PC-3 (cell line): ENCODE measurements around the gene SMAD5. TPM values are rescaled to one million over a fixed set of nuclear protein-coding genes. Genes with fewer than 3 reads are reported as not detected.

Source experiments
- ATAC-seq: fragments of 200-7000 bp; cut with Tn5 transposase; 2 replicates; pipeline ENCODE4 v1.9.1; 2020; ENCODE audit warnings: mild to moderate bottlenecking, moderate library complexity
- BruUV-seq: library from RNA; stranded (reverse); fragments of 400-500 nt; replicated peaks from 2 replicates; lab custom pipeline; 2021; lab: Mats Ljungman, UMichigan
- CTCF ChIA-PET: fragments of 300-600 bp; sonication (Branson Sonifier 250); formaldehyde crosslinking; loops from one replicate; lab custom pipeline; 2022; ENCODE audit warnings: antibody characterized with exemption; lab: Charles Lee
- POLR2A ChIA-PET: fragments of 300-600 bp; sonication (Branson Sonifier 250); formaldehyde crosslinking; loops from one replicate; lab custom pipeline; 2022; ENCODE audit warnings: antibody characterized with exemption; ENCODE audit not compliant: unreplicated experiment; lab: Charles Lee
- DNase-seq: peaks from one replicate; pipeline ENCODE4 v3.0.0-alpha.2; 2015
- H2AFZ ChIP-seq: fragments of 300-600 bp; sonication (generic); 2 replicates; pipeline ENCODE4 v1.6.0; 2016; ENCODE audit warnings: antibody characterized with exemption, low read length
- H3F3A ChIP-seq: fragments of 300-600 bp; sonication (generic); one replicate; pipeline ENCODE4 v1.6.0; 2017; ENCODE audit warnings: antibody characterized with exemption, low read length, control low read depth, mild to moderate bottlenecking; ENCODE audit not compliant: unreplicated experiment
- H3K27ac ChIP-seq: fragments of 300-600 bp; sonication (generic); 2 replicates; pipeline ENCODE4 v1.5.1; 2016; ENCODE audit warnings: mild to moderate bottlenecking, low read length
- H3K27me3 ChIP-seq: fragments of 300-600 bp; sonication (generic); 2 replicates; pipeline ENCODE4 v1.6.1; 2016; ENCODE audit warnings: low read length, mixed read lengths
- H3K36me3 ChIP-seq: fragments of 300-600 bp; sonication (generic); 2 replicates; pipeline ENCODE4 v1.6.1; 2016; ENCODE audit warnings: low read depth, mixed run types, low read length, mixed read lengths
- H3K4me1 ChIP-seq: fragments of 300-600 bp; sonication (generic); 2 replicates; pipeline ENCODE4 v1.5.1; 2016; ENCODE audit warnings: low read length; ENCODE audit not compliant: insufficient read depth
- H3K4me2 ChIP-seq: fragments of 300-600 bp; sonication (generic); 2 replicates; pipeline ENCODE4 v1.6.0; 2016; ENCODE audit warnings: low read length
- H3K4me3 ChIP-seq: fragments of 300-600 bp; sonication (generic); 2 replicates; pipeline ENCODE4 v1.5.1; 2016; ENCODE audit warnings: mild to moderate bottlenecking, low read length, mixed read lengths
- H3K79me2 ChIP-seq: fragments of 300-600 bp; sonication (generic); 2 replicates; pipeline ENCODE4 v1.6.1; 2017; ENCODE audit warnings: low read length, mixed read lengths
- H3K9ac ChIP-seq: fragments of 300-600 bp; sonication (generic); 2 replicates; pipeline ENCODE4 v1.6.0; 2016; ENCODE audit warnings: mild to moderate bottlenecking, low read length
- H3K9me2 ChIP-seq: fragments of 300-600 bp; sonication (generic); replicated peaks from 2 replicates; pipeline ENCODE4 v1.6.1; 2016; ENCODE audit warnings: mixed run types, low read length, mixed read lengths
- H3K9me3 ChIP-seq: fragments of 300-600 bp; sonication (generic); 2 replicates; pipeline ENCODE4 v1.6.1; 2016; ENCODE audit warnings: low read length, mixed read lengths
- H4K20me1 ChIP-seq: fragments of 300-600 bp; sonication (generic); 2 replicates; pipeline ENCODE4 v1.6.1; 2016; ENCODE audit warnings: low read length, mixed read lengths
- EZH2 ChIP-seq: fragments of 300-600 bp; sonication (generic); IDR thresholded peaks from one replicate; pipeline ENCODE4 v1.6.1; 2017; ENCODE audit warnings: antibody characterized with exemption, mild to moderate bottlenecking, low read length; ENCODE audit not compliant: unreplicated experiment
- EZH2phosphoT487 ChIP-seq: fragments of 300-600 bp; sonication (generic); IDR thresholded peaks from 2 replicates; pipeline ENCODE4 v1.6.1; 2018; ENCODE audit warnings: mild to moderate bottlenecking, antibody characterized with exemption, low read length, borderline replicate concordance
- intact Hi-C: fragments of 100-400 bp; cut with micrococcal nuclease; formaldehyde crosslinking; loops from 2 replicates; pipeline ENCODE4 v1.9.0; 2023
- total RNA-seq: library from RNA; depleted of rRNA; stranded (reverse); fragments of >200 nt; gene quantifications from 2 replicates; pipeline ENCODE4 v1.2.3, GENCODE V29; 2014
- TF ChIP-seq, protein P1 (sequence below): fragments of 300-600 bp; sonication (generic); conservative IDR thresholded peaks from 2 replicates; pipeline ENCODE4 v1.5.1; 2017; ENCODE audit warnings: antibody characterized with exemption, low read depth, mild to moderate bottlenecking, low read length

The SMAD5 gene
- total RNA-seq, 1 experiment from 2014 or later = 28.5 TPM

- Histone ChIP-seq H3K27ac (no peak overlapping the region), H3K79me2 (no peaks in the 10 kb centered on the region), H2AFZ (no peak overlapping the region), H3K4me1 (no peaks in the 10 kb centered on the region), H3K9me3 (no peaks in the 10 kb centered on the region), H3K4me2 (no peak overlapping the region), H3K27me3 (no peaks in the 10 kb centered on the region), H3K9ac (no peak overlapping the region), H3K36me3 (no peaks in the 10 kb centered on the region; the same call in 1 of the 2 replicates), H4K20me1 (no peaks in the 10 kb centered on the region), H3K9me2 (no peaks in the 10 kb centered on the region), H3K4me3 (no peak overlapping the region), H3F3A (no peaks in the 10 kb centered on the region)
- TF ChIP-seq EZH2 = no peak
- no peak for TF ChIP-seq EZH2phosphoT487
- ATAC-seq (peak; percentile 14; the same call in 1 of the 2 replicates), DNase-seq (no peak)
- POLR2A ChIA-PET = no interaction called here
- BruUV-seq = no TSS peak
- CTCF ChIA-PET = interaction anchor here (0.6 kb wide), 1 partner anchor 107 kb away, joined by 7 read pairs; no protein-coding TSS in a partner anchor
- intact Hi-C loops = no loop called here
Observed at GRCh38 chr5:136193322-136193935, 60.8 kb downstream of the SMAD5 start.

- CTCF ChIA-PET = no interaction called here
- no peaks in the 10 kb centered on the region for H3F3A ChIP-seq
- H3K79me2 ChIP-seq = no peaks in the 10 kb centered on the region
- H3K27me3 ChIP-seq = no peaks in the 10 kb centered on the region
- TF ChIP-seq EZH2 (no peak), EZH2phosphoT487 (no peak)
- TF ChIP-seq, protein P1, sequence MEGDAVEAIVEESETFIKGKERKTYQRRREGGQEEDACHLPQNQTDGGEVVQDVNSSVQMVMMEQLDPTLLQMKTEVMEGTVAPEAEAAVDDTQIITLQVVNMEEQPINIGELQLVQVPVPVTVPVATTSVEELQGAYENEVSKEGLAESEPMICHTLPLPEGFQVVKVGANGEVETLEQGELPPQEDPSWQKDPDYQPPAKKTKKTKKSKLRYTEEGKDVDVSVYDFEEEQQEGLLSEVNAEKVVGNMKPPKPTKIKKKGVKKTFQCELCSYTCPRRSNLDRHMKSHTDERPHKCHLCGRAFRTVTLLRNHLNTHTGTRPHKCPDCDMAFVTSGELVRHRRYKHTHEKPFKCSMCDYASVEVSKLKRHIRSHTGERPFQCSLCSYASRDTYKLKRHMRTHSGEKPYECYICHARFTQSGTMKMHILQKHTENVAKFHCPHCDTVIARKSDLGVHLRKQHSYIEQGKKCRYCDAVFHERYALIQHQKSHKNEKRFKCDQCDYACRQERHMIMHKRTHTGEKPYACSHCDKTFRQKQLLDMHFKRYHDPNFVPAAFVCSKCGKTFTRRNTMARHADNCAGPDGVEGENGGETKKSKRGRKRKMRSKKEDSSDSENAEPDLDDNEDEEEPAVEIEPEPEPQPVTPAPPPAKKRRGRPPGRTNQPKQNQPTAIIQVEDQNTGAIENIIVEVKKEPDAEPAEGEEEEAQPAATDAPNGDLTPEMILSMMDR = no peak
- no peak overlapping the region for H2AFZ ChIP-seq
- BruUV-seq = no TSS peak
- no peaks in the 10 kb centered on the region for H4K20me1 ChIP-seq
- H3K4me2 ChIP-seq = no peak overlapping the region
- H3K36me3 ChIP-seq = no peaks in the 10 kb centered on the region
- POLR2A ChIA-PET = no interaction called here
- H3K9me3 ChIP-seq = no peaks in the 10 kb centered on the region
- no peaks in the 10 kb centered on the region for H3K4me1 ChIP-seq
- intact Hi-C loops = no loop called here
- no peak for ATAC-seq
- no peak for DNase-seq
- no peak overlapping the region for H3K9ac ChIP-seq
- no peaks in the 10 kb centered on the region for H3K9me2 ChIP-seq
- no peak overlapping the region for H3K27ac ChIP-seq
- no peak overlapping the region for H3K4me3 ChIP-seq
Observed at GRCh38 chr5:136194576-136194975, 61.9 kb downstream of the SMAD5 start.

DNA sequence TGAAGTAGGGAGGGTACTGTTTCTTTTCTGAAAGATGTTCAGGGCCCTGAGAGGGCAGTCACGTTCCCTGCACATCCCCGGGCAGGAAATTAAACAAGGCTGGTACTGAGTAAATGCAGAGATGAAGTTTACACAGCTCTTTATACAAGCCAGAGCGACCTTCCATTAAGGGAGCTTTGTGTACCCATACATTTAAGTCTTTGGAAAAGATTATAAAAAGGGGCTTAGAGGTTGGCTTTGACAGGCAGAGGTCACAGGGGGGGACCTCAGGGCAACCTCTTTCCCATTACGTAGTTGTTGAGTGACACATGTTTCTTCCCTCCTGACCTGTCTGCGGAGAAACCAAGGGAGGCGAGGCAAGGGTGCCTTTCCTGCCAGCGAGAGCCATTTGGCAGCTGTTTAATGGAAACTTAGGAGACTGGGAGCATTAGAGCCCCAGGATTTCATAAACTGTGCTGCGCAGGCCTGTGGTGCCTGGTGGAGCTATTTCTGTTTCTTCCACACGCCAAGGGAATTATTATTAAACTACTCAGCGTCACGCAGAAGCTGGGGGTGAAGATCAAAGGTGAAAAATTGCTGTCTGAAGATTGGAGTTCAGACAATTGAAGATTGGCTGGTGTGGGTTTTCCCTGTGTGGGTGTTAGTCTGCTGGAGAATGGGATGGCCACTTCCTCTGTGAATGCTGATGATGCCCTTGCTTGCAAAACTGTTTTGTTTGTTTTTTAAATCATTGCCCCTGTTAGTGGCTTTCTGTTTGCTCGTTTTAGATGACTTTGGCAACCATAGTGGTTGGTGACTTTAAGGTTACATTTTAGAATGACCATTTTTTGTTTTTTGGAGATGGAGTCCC, 63.6 kb downstream of the SMAD5 start:
- BruUV-seq = no TSS peak
- no peak for DNase-seq
- CTCF ChIA-PET = no interaction called here

More for the DNA sequence above, 63.6 kb downstream of the SMAD5 start:
- Histone ChIP-seq H3F3A (no peaks in the 10 kb centered on the region), H3K9ac (no peak overlapping the region), H3K27me3 (no peaks in the 10 kb centered on the region), H4K20me1 (no peaks in the 10 kb centered on the region), H3K79me2 (no peaks in the 10 kb centered on the region), H3K36me3 (no peaks in the 10 kb centered on the region), H3K9me2 (no peaks in the 10 kb centered on the region), H3K4me2 (no peak overlapping the region), H3K4me3 (no peak overlapping the region), H3K27ac (no peak overlapping the region), H3K4me1 (no peaks in the 10 kb centered on the region), H2AFZ (no peak overlapping the region), H3K9me3 (no peaks in the 10 kb centered on the region)
- no peak for TF ChIP-seq EZH2phosphoT487
- intact Hi-C loops = no loop called here
- POLR2A ChIA-PET = no interaction called here
- ATAC-seq = no peak
